GM12891 (cell line): ENCODE measurements around the gene PTH2.

Experiments used
- POLR2A ChIP-seq: IDR thresholded peaks from 2 replicates; pipeline ENCODE4 v1.6.1; 2011; ENCODE audit warnings: low read depth, low read length, control low read depth
- POLR2AphosphoS5 ChIP-seq: IDR thresholded peaks from 2 replicates; pipeline ENCODE4 v1.6.1; 2011; ENCODE audit warnings: low read depth, low read length, control low read depth

DNA sequence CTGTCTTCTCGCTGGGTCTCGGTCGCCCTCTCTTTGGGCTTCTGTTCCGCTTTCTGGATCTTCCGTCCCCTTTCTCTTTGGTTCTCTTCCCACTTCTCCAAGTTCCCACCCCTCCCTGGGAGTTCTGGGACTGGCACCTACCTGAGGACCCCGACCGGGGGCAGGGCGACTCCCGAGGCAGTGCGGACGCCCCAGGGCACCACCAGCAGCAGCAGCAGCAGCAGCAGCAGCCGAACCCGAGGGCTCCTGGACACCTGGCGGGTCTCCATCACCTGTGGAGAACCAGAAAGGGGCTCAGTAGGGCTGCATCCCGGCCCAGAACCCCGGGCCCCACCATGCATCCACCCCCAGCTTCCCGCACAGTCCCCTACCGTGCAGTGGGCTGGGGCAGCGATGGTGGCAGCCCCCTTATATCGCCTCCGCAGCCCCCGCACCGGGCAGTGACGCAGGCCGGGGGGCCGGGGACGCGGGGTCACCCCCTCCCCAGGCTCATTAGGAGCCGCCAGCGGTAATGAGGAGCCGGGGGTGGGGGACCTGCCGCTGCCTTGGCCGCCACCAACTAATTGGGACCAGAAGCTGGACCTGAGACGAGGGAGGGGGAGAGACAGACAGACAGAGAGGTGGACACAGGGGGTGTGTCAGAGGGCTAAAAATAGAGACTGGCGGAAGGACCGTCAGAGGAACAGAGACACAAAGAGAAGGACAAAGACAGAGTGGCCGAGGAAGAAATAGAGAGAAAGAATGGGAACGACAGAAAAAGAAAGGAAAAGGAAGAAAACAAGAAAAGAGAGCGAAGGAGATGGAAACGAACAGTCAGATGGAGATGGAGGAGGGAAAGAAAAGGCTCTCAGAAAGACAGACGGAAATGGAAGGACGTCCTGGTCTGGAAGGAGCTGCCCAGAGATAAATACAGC is at the start of gene PTH2:
- no peak for TF ChIP-seq POLR2A
- TF ChIP-seq POLR2AphosphoS5: no peak
